Mucosa of descending colon (tissue), 3 donors: ENCODE measurements around the gene AGAP1. TPM values are rescaled to one million over a fixed set of nuclear protein-coding genes. Genes with fewer than 3 reads are reported as not detected.
"Not testable (repeated sequence)": the region's sequence is repeated elsewhere in the genome, so short reads cannot be mapped to it uniquely, and the experiment has no call there.

Experiments used
- ATAC-seq: fragments of 200-7000 bp; cut with Tn5 transposase; one replicate; pipeline ENCODE4 v1.9.1; 2020; ENCODE audit warnings: mild to moderate bottlenecking, moderate library complexity
- DNase-seq, 3 donors: peaks; one replicate each; pipeline ENCODE4 v3.0.0-alpha.2; 2020
- H3K36me3 ChIP-seq: fragments of 200-600 bp; one replicate; pipeline ENCODE4 v1.8.0; 2021; ENCODE audit warnings: low read depth, mild to moderate bottlenecking
- H3K4me1 ChIP-seq: fragments of 200-600 bp; one replicate; pipeline ENCODE4 v1.8.0; 2021; ENCODE audit warnings: low read depth, mild to moderate bottlenecking
- H3K4me3 ChIP-seq: fragments of 200-600 bp; one replicate; pipeline ENCODE4 v1.8.0; 2021; ENCODE audit warnings: mild to moderate bottlenecking
- H3K9me3 ChIP-seq: fragments of 200-600 bp; one replicate; pipeline ENCODE4 v1.8.0; 2021; ENCODE audit warnings: mild to moderate bottlenecking
- CTCF ChIP-seq: fragments of 200-600 bp; IDR thresholded peaks from one replicate; pipeline ENCODE4 v1.8.0; 2022; ENCODE audit warnings: antibody characterized with exemption, mild to moderate bottlenecking
- intact Hi-C, 2 donors: fragments of 100-400 bp; cut with DNase I in 1 of 2; cut with micrococcal nuclease in 1 of 2; formaldehyde crosslinking; loops; one replicate each; pipeline versions ENCODE4 v1.11.0 to v1.11.1; 2022; cut with DNase I, micrococcal nuclease
- total RNA-seq, 3 donors: library from RNA; stranded (reverse); fragmentation: NEBNext Ultra II Directional in 2 of 3; extraction: Animal tissue kit (Norgen Biotek cat#: 25700) in 2 of 3; gene quantifications; one replicate each; pipeline versions ENCODE4 v1.2.1 to v1.2.4, GENCODE V29; 2021 to 2023
- donor health status: DM: no; HTN: no; CAD: no; lungs with moderate emphysema.
- donor health status: DM: no; HTN: no; CAD: no.
- donor health status: DM: no; HTN: yes; CAD: no.

The AGAP1 gene
- total RNA-seq, 3 donors from 2014 or later: 68.1 to 112 (median 88.9) TPM

GRCh38 chr2:236089271-236090026 lies 595.6 kb downstream of the AGAP1 start:
- TF ChIP-seq CTCF: no peak
- H3K4me3 ChIP-seq: no peak overlapping the region
- ATAC-seq (no peak), DNase-seq (no peak)
- H3K4me1 ChIP-seq: no peaks in the 10 kb centered on the region
- no peaks in the 10 kb centered on the region for H3K9me3 ChIP-seq
- H3K36me3 ChIP-seq: no peaks in the 10 kb centered on the region
- intact Hi-C loops: no loop called here

- ATAC-seq (no peak), DNase-seq (no peak)
- Histone ChIP-seq H3K4me3 (no peak overlapping the region), H3K36me3 (no peaks in the 10 kb centered on the region), H3K4me1 (no peaks in the 10 kb centered on the region), H3K9me3 (no peaks in the 10 kb centered on the region)
- no peak for TF ChIP-seq CTCF
- intact Hi-C loops: no loop called here
Observed at GRCh38 chr2:236090027-236090382, 596.2 kb downstream of the AGAP1 start.

- H3K4me1 ChIP-seq, H3K36me3 ChIP-seq, ATAC-seq, H3K9me3 ChIP-seq, DNase-seq, intact Hi-C loops, H3K4me3 ChIP-seq: not testable (repeated sequence)
Observed at GRCh38 chr2:236090826-236091225, 597.0 kb downstream of the AGAP1 start.

GRCh38 chr2:236092714-236093113 lies 598.9 kb downstream of the AGAP1 start:
- DNase-seq (no peak), ATAC-seq (no peak)

GRCh38 chr2:236093134-236093533 lies 599.3 kb downstream of the AGAP1 start:
- intact Hi-C loops: no loop called here
- Histone ChIP-seq H3K4me1 (no peaks in the 10 kb centered on the region), H3K9me3 (no peaks in the 10 kb centered on the region), H3K4me3 (no peak overlapping the region), H3K36me3 (no peaks in the 10 kb centered on the region)
- DNase-seq (no peak), ATAC-seq (no peak)
- TF ChIP-seq CTCF: no peak

More at GRCh38 chr2:236092714-236093113, 598.9 kb downstream of the AGAP1 start:
- Histone ChIP-seq H3K4me3 (no peak overlapping the region), H3K4me1 (no peaks in the 10 kb centered on the region), H3K9me3 (no peaks in the 10 kb centered on the region), H3K36me3 (no peaks in the 10 kb centered on the region)
- no peak for TF ChIP-seq CTCF
- intact Hi-C loops: no loop called here

GRCh38 chr2:236095504-236095903 lies 601.7 kb downstream of the AGAP1 start:
- no peaks in the 10 kb centered on the region for H3K36me3 ChIP-seq
- no peaks in the 10 kb centered on the region for H3K4me1 ChIP-seq
- ATAC-seq: no peak
- H3K9me3 ChIP-seq: no peaks in the 10 kb centered on the region
- intact Hi-C loops: no loop called here
- no peak for DNase-seq
- no peak overlapping the region for H3K4me3 ChIP-seq
- no peak for TF ChIP-seq CTCF
